Measurements from ENCODE around the gene REXO1.

Gene REXO1

GRCh38 chr19:1783874-1784273 lies 64.4 kb downstream of the REXO1 start:
- DNase-seq: no peak

DNA sequence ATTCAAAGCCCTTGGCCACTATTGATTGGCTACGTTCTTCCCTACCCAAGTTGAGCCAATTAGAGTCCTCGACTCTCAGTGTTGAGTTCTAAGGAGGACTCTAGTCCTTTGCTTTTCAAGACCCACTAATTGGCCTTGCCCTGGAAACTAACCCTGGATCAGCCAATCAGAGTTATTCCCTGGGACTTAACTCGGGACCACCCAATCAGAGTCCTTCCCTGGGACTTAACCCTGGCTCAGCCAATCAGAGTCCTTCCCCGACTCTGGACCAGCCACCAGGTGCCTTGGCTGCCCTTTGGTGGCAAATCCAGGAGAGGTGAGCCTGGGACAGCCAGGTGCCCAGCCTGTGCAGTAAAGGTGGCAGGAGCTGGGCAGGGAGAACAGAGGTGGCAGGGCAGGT lies 64.9 kb downstream of the REXO1 start:
- DNase-seq: no peak

GRCh38 chr19:1782521-1782920 lies 65.8 kb downstream of the REXO1 start:
- DNase-seq: no peak

DNA sequence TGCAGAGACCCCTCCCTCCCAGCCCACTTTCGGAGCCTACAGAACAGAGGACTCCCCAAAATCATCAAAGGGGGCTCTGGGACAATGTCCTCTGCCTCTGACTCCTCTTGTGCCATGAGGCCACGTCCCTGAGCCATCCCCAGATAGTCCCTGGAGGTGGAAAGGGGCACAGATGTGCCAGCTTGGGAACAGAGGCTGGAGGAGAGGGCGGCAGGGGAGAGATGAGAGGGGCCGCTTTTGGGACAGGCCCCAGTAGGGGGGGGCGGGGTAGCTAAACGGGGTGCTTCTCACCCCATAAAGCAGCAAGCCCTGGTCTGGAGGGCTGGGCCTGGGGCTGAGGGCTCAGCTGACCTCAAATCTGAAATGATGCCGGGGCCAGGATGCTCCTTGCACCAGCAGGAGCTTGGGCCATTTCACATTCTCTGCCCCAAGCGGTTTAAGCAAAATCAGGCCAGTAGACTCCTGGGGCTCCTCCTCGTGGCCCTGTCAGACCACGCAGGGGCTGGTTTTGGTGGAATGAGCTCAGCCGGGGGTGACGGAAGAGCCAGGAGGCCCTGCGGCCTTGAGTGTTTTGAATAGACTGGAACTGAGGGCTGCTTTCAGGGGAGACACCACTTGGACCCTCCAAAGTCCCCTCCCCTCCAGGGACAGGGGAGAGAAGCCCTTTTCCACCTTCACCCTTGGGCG lies 67.9 kb downstream of the REXO1 start:
- no peak for DNase-seq

GRCh38 chr19:1779574-1779973 lies 68.7 kb downstream of the REXO1 start:
- DNase-seq: no peak

GRCh38 chr19:1777149-1777548 lies 71.1 kb downstream of the REXO1 start:
- DNase-seq: no peak

DNA sequence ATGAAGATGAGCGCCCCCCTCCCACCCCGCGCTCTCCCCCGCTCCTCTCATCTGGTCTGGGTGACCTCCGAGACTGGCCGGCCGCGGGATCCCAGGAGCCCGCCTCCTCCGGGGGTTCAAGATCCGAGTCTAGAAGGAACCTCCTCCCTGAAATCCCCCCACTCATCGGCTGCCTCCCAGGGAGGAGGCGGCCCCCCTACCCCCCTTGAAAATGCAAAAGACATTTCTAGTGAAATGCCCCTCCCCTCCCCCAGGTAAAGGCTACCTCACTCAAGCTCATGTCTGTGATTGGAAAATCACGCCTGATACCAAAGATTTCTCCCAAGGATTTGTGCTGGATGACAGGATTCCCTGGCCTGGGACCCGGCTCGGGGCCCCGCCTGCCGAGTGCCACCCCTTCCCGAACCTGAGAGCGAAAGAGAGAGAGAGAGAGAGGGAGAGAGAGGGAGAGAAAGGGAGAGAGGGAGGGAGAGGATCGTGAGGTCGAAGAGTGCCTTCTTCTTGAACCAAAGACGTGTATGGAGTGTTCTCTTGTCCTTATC lies 71.6 kb downstream of the REXO1 start:
- DNase-seq: peak; percentile 40

GRCh38 chr19:1775951-1776605 lies 72.2 kb downstream of the REXO1 start:
- DNase-seq: no peak

DNA sequence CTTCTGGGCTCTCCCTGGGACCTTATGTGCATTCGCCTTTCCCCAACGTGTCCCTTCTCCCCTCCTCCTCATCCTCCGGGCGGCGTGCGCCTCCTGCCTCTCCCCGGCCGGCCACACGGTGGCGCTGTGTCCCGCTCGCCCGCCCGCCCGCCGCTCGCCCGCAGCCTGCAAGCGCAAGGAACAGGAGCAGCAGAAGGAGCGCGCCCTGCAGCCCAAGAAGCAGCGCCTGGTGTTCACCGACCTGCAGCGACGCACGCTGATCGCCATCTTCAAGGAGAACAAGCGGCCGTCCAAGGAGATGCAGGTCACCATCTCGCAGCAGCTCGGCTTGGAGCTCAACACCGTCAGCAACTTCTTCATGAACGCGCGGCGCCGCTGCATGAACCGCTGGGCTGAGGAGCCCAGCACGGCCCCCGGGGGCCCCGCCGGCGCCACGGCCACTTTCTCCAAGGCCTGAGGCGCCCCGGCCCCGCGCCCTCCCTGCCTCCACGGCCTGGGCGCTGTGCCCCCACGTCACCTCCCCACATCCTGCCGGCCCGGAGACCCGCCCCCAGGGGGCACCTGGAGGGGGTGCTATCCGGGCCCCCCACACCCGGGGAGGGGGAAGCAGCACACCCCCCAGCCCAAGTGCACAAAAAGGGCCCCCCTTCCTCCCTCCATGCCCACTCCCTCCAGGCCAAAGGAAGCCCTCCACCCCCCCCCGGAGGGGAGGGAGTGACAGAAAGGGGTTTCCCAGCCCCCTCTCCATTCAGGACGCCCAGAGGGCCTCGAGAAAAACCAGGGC lies 73.1 kb downstream of the REXO1 start:
- DNase-seq: no peak

- no peak for DNase-seq
Measured at GRCh38 chr19:1773184-1773583, 75.1 kb downstream of the REXO1 start.

- DNase-seq: no peak
Measured at GRCh38 chr19:1770866-1771576, 77.3 kb downstream of the REXO1 start.

DNA sequence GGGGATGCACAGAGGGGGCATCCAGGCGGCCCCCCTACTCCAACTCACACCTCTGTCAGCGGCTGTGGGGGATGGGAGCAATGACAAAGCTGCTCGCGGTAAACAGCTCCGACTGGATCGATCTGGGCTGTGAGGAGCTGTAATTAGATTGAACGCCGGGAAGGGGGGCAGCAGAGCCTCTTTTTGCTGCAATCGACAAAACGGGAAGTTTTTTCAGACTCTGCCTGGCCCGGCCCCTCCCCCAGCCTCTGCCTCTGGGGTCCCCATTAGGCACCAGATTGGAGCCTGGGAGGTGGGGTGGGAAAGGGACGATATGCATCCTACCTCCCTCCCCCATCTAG lies 78.7 kb downstream of the REXO1 start:
- DNase-seq: no peak

- no peak for DNase-seq
Measured at GRCh38 chr19:1768918-1769644, 79.2 kb downstream of the REXO1 start.

- DNase-seq: no peak
Measured at GRCh38 chr19:1768248-1768647, 80.0 kb downstream of the REXO1 start.

DNA sequence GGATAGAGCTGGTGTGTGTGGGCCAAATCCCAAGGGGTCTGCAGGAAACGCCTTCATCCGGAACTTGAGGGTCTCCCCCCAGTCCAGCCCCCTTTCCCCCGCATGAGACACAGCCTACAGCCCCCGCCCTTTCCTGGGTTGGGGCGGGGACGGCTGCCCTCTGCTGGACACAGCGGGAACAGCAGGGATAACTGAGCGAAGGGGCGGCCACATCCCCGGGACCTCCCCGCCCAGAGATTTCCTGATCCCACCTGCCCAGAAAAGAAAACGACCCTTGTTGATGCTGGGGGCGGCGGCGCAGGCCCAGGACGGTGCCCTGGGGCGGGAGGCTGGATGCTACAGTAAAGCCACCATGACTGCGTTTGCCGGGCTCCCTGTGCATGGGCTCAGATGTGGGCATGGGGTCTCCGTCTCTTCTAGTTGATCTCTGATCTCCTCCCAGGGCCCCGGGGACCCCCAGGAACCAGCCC lies 80.8 kb downstream of the REXO1 start:
- peak; percentile 79 for DNase-seq

DNA sequence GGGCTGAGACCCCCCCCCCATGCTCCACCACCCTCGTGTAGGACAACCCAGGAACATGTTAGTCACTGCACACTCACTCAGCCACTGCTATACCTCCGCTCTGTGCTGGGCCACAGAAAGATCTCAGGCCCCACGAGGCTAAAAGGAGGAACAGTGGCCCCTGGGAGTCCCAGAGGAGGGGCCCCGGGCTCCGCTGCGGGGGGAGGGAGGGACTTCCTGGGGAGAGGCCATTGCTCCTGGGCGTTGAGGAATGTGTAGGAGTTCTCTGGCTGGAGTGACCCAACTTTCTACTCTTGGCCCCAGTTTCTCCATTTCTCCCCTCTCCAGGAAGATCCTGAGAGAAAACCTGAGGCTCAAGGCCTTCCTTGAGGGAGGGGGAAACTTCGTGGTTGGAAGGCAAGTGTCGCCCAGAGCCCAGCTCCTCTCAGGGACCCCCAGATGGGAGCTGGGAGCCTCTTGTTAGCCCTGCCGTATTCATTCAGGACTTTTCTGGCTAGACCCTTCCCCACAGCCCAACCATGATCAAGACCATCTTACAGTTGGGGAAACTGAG lies 81.4 kb downstream of the REXO1 start:
- no peak for DNase-seq

GRCh38 chr19:1765904-1766799 lies 82.1 kb downstream of the REXO1 start:
- DNase-seq: no peak
